HUES48 (cell line): ENCODE measurements around the gene ELF4.
"Not testable (repeated sequence)": the region's sequence is repeated elsewhere in the genome, so short reads cannot be mapped to it uniquely, and the experiment has no call there.

Experiments
- H3K27ac ChIP-seq: one replicate; pipeline ENCODE4 v1.7.0; 2013; ENCODE audit warnings: low read depth, low read length, inconsistent platforms
- H3K27me3 ChIP-seq: 2 replicates; pipeline ENCODE4 v1.6.1; 2013; ENCODE audit warnings: mild to moderate bottlenecking, low read length; ENCODE audit not compliant: control insufficient read depth, insufficient read depth
- H3K36me3 ChIP-seq: 2 replicates; pipeline ENCODE4 v1.6.1; 2013; ENCODE audit warnings: low read length; ENCODE audit not compliant: control insufficient read depth, insufficient read depth
- H3K4me1 ChIP-seq: 2 replicates; pipeline ENCODE4 v1.6.1; 2013; ENCODE audit warnings: mild to moderate bottlenecking, low read length; ENCODE audit not compliant: control insufficient read depth, insufficient read depth
- H3K4me3 ChIP-seq: 2 replicates; pipeline ENCODE4 v1.5.1; 2013; ENCODE audit warnings: mild to moderate bottlenecking, low read depth, low read length
- H3K9ac ChIP-seq: 2 replicates; pipeline ENCODE4 v1.6.1; 2013; ENCODE audit warnings: mild to moderate bottlenecking, low read depth, low read length, moderate library complexity
- H3K9me3 ChIP-seq: 2 replicates; pipeline ENCODE4 v1.6.1; 2013; ENCODE audit warnings: low read length; ENCODE audit not compliant: control insufficient read depth, insufficient read depth

The ELF4 gene

GRCh38 chrX:130125091-130125874 is 15.0 kb upstream of the ELF4 start:
- Histone ChIP-seq H3K27me3 (peaks cover 10% of the 10 kb centered on the region), H3K27ac (no peak overlapping the region), H3K4me1 (no peaks in the 10 kb centered on the region; the same call in 1 of the 2 replicates), H3K9ac (no peak overlapping the region), H3K36me3 (peaks cover 34% of the 10 kb centered on the region), H3K4me3 (no peak overlapping the region), H3K9me3 (no peaks in the 10 kb centered on the region)

DNA sequence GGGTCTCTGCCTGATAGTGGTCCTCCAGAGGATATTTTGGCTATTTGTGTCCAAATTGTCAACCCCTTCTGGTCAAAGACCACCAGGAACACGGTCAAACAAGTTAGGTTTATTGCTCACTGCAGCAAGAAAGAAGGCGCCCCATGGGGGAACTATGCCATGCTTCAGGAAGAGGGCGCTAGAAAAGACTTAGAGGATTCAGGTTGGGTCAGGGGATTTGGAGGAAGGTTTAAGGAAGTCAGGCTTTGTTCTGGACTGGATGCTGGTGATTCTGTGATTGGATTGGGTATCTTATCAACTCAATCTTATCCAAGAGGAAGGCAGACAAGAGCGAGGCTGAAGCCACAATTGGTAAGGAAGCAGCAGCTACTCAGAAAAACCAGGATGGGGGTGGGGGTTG is 14.3 kb upstream of the ELF4 start:
- H3K4me3 ChIP-seq, result no peak overlapping the region
- peaks cover 16% of the 10 kb centered on the region for H3K27me3 ChIP-seq
- no peaks in the 10 kb centered on the region; the same call in 1 of the 2 replicates for H3K4me1 ChIP-seq
- no peak overlapping the region for H3K27ac ChIP-seq
- peaks cover 27% of the 10 kb centered on the region for H3K36me3 ChIP-seq
- no peak overlapping the region for H3K9ac ChIP-seq
- no peaks in the 10 kb centered on the region for H3K9me3 ChIP-seq

DNA sequence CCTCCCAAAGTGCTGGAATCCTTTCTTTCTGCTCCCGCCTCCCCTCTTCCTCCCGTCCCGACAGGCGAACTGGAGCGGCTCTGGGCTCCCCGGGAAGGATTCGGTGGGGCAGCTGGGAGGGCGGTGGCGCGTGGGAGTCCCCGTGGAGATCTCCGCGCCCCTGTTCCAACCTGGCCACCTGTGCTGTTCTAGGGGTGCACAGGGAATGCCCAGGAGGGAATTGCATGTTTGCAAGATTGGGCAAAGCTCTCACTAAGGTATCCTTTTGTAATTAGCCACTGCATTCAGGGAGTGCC is 11.2 kb upstream of the ELF4 start:
- no peak overlapping the region for H3K27ac ChIP-seq

DNA sequence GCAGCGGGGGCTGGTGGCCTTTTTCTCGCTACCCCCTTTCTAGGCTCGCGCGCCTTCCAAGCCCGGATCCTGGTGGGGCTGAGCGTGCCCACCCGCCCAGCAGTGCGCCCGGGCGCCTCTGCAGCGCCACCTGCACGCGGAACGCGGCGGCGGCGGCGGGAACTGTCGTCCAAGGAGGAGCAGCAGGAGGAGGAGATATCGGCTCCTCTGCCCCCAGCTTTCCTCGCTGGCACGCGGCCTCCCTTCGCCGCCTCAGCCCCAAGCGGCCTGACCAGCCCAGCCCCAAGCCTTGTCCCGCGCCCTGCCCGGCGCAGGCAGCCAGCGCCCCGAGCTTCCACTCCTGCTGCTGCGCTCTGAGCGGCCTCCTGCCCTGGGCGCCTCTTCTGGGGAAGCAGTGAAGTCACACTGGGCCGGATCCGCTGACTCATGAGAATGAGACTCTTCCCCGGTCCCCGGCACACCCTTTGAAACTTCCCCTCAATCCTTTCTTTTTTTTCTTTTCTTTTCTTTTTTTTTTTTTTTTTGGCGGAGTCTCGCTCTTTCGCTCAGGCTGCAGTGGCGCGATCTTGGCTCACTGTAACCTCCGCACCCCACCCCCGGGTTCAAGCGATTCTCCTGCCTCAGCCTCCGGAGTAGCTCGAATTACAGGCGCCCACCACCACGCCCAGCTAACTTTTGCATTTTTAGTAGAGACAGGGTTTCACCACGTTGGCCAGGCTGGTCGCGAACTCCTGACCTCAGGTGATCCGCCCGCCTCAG is 10.6 kb upstream of the ELF4 start:
- H3K27ac ChIP-seq, result no peak overlapping the region
- H3K27me3 ChIP-seq, result peaks cover 41% of the 10 kb centered on the region
- no peaks in the 10 kb centered on the region for H3K36me3 ChIP-seq
- H3K9ac ChIP-seq, result peak overlapping the region; percentile 57
- H3K4me3 ChIP-seq, result peak overlapping the region; percentile 63
- H3K9me3 ChIP-seq, result no peaks in the 10 kb centered on the region
- peaks cover 5% of the 10 kb centered on the region; the same call in 1 of the 2 replicates for H3K4me1 ChIP-seq

More for the DNA sequence above, 11.2 kb upstream of the ELF4 start:
- Histone ChIP-seq H3K4me3 (peak overlapping the region; percentile 63; the same call in 1 of the 2 replicates), H3K27me3 (peaks cover 41% of the 10 kb centered on the region), H3K9me3 (no peaks in the 10 kb centered on the region), H3K36me3 (peaks cover 1% of the 10 kb centered on the region; the same call in 1 of the 2 replicates), H3K4me1 (peaks cover 5% of the 10 kb centered on the region; the same call in 1 of the 2 replicates), H3K9ac (no peak overlapping the region)

GRCh38 chrX:130120321-130120731 is 10.0 kb upstream of the ELF4 start:
- Histone ChIP-seq H3K9ac (peak overlapping the region; percentile 57; the same call in 1 of the 2 replicates), H3K27ac (no peak overlapping the region), H3K9me3 (no peaks in the 10 kb centered on the region), H3K27me3 (peaks cover 41% of the 10 kb centered on the region), H3K4me1 (peaks cover 5% of the 10 kb centered on the region; the same call in 1 of the 2 replicates), H3K36me3 (no peaks in the 10 kb centered on the region), H3K4me3 (peak overlapping the region; percentile 63)

GRCh38 chrX:130119312-130119898 is 9.1 kb upstream of the ELF4 start:
- H3K4me1 ChIP-seq, result peaks cover 5% of the 10 kb centered on the region; the same call in 1 of the 2 replicates
- H3K36me3 ChIP-seq, result no peaks in the 10 kb centered on the region
- H3K27me3 ChIP-seq, result peaks cover 41% of the 10 kb centered on the region
- H3K27ac ChIP-seq, result no peak overlapping the region
- H3K4me3 ChIP-seq, result no peak overlapping the region
- no peak overlapping the region for H3K9ac ChIP-seq
- no peaks in the 10 kb centered on the region for H3K9me3 ChIP-seq

DNA sequence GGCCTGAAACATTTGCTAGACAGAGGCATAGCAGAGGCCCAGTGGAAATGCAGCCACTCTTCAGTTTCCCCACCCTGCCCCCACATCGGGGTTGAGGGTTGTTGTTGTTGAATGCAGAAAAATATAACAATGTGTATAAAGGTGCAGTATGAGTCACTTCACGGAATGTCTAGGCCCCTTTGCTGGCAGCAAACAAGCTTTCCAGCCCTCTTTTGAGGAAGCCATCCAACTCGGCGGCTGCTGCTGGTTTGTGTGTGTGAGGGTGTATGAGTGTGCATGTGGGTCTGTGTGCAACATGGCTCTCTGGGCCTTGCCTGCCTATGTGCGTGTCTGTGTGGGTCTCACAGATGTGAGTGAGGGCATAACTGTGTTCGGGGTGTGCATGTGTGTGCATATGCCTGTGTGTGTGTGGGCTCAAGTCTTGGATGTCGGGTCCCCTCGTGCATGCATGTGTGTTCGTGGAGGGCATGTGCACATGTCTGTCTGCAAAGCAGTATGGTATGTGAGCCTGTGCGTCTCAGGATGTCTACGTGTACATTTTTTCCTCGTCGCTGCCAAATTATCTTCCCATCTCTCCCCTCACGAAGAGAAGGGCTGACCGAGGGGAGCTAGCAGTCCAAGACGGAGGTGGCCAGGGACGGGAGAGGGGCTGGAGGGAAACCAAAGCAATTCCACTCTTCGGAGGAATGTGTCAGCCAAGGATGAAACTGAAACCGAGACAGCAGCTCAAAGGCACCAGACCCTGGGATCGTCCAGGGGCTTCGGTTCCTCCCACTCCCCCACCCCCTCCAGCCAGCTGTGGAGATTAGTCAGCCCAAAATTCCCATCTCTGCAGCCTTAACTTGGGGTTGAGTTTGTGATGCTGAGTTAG is 8.4 kb upstream of the ELF4 start:
- Histone ChIP-seq H3K4me1 (peaks cover 5% of the 10 kb centered on the region; the same call in 1 of the 2 replicates), H3K4me3 (no peak overlapping the region), H3K27me3 (peaks cover 45% of the 10 kb centered on the region), H3K27ac (no peak overlapping the region), H3K9ac (no peak overlapping the region), H3K36me3 (no peaks in the 10 kb centered on the region), H3K9me3 (no peaks in the 10 kb centered on the region)

DNA sequence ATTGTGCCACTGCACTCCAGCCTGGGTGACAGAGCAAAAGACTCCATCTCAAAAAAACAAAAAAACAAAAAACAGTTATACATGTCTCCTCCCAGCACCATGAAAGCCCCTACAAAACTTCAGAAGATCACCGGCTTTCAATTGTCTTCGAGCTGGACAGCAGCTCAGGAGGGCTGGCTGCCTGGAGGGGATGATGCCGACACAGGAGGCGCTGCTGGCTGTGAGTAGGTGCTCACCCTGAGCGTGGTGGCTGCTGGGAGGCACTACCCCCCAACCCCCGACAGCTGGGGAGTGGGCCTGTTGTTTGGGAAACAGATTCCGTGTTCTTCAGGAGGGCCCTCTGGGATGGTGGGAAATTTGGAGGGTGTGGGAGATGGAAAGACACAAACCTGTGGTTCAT is 6.9 kb upstream of the ELF4 start:
- H3K36me3 ChIP-seq, result no peaks in the 10 kb centered on the region
- H3K4me1 ChIP-seq, result peaks cover 5% of the 10 kb centered on the region; the same call in 1 of the 2 replicates
- peaks cover 50% of the 10 kb centered on the region for H3K27me3 ChIP-seq
- H3K27ac ChIP-seq, result no peak overlapping the region
- H3K9me3 ChIP-seq, result no peaks in the 10 kb centered on the region
- no peak overlapping the region for H3K4me3 ChIP-seq
- no peak overlapping the region for H3K9ac ChIP-seq

GRCh38 chrX:130115119-130115885 is 5.0 kb upstream of the ELF4 start:
- H3K9me3 ChIP-seq, H3K4me3 ChIP-seq, H3K9ac ChIP-seq, H3K27ac ChIP-seq, H3K36me3 ChIP-seq: not testable (repeated sequence)
- Histone ChIP-seq H3K4me1 (peaks cover 11% of the 10 kb centered on the region; the same call in 1 of the 2 replicates), H3K27me3 (peaks cover 53% of the 10 kb centered on the region)

GRCh38 chrX:130114141-130114588 is 3.9 kb upstream of the ELF4 start:
- no peaks in the 10 kb centered on the region for H3K36me3 ChIP-seq
- H3K9me3 ChIP-seq, result no peaks in the 10 kb centered on the region
- no peak overlapping the region for H3K27ac ChIP-seq
- H3K27me3 ChIP-seq, result peaks cover 54% of the 10 kb centered on the region
- H3K9ac ChIP-seq, result no peak overlapping the region
- H3K4me3 ChIP-seq, result no peak overlapping the region
- peaks cover 13% of the 10 kb centered on the region; the same call in 1 of the 2 replicates for H3K4me1 ChIP-seq
